ENCODE results near the gene NUCB1.
"Not testable (repeated sequence)": the region's sequence is repeated elsewhere in the genome, so short reads cannot be mapped to it uniquely, and the experiment has no call there.

Gene NUCB1

DNA sequence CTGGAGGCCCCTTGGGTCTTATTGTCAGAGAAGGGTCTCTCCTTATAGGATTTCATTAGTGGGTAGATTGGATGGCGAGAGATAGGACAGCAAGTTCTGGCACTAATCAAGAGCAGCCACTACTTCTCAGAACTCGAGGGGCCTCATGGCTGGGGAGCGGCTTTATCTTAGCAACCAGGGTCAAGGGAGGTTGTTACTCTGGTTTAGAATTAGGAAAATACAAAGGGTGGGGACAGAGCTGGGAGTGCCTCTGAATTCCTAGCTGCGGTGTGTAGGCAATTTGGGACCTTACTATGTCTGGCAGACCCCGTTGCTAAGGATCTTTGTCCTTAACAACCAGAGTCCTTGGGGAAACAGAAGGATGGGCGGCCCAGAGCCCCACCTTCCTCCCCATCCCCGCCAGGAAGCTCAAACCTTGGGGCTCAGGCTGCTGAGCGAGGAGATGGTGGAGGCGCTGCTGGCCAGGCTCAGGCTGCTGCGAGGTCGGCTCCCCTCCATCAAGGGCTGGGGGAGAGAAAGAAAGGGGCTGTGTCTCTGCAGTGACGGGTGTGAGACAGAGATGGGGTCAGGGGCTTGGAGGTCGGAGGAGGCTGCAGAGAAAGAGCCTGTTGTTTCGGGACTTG, 32.9 kb upstream of the NUCB1 start:
- Histone ChIP-seq H3K9me3 (ENCODE audit: control insufficient read depth, low read length) (no peaks in the 10 kb centered on the region), H3K4me3 (ENCODE audit: extremely low read depth, insufficient read depth, low read length, poor library complexity, severe bottlenecking) (peak overlapping the region; percentile 14), H3K4me1 (ENCODE audit: control insufficient read depth, insufficient read depth, low read length, poor library complexity, severe bottlenecking) (peaks cover 12% of the 10 kb centered on the region), H3K27ac (ENCODE audit: low read depth, low read length, severe bottlenecking) (peak overlapping the region; percentile 29), H3K36me3 (ENCODE audit: control insufficient read depth, insufficient read depth, low read length) (no peaks in the 10 kb centered on the region)
- 89 to 93% methylated on average over 10 of the region's 14 CpGs for WGBS, 2 experiments (ENCODE audit: insufficient coverage in 2 of 2)

DNA sequence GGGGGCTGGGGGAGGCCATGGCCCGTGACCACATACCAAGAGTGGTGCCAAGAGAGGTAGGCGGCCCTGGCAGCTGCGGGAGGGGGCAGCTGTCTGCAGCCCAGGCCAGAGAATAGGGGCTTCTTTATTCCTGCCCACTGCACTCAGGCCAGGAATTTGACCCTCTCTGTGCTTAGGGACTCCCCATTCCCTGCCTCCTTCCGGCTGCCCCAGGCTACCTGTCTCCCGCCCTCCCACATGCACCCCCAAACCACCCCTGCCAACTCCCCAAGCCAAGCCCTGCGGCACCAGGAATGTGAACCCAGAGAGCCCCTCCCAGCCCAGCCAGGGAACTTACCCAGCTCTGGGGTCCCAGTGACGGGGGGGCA, 32.4 kb upstream of the NUCB1 start:
- Histone ChIP-seq H3K4me3 (ENCODE audit: extremely low read depth, insufficient read depth, low read length, poor library complexity, severe bottlenecking) (peak overlapping the region; percentile 14), H3K4me1 (ENCODE audit: control insufficient read depth, insufficient read depth, low read length, poor library complexity, severe bottlenecking) (peaks cover 12% of the 10 kb centered on the region), H3K36me3 (ENCODE audit: control insufficient read depth, insufficient read depth, low read length) (no peaks in the 10 kb centered on the region), H3K9me3 (ENCODE audit: control insufficient read depth, low read length) (no peaks in the 10 kb centered on the region), H3K27ac (ENCODE audit: low read depth, low read length, severe bottlenecking) (peak overlapping the region; percentile 75)
- WGBS, 2 experiments (ENCODE audit: insufficient coverage in 2 of 2), result 68 to 85% methylated on average over 5 to 6 of the region's 7 CpGs

DNA sequence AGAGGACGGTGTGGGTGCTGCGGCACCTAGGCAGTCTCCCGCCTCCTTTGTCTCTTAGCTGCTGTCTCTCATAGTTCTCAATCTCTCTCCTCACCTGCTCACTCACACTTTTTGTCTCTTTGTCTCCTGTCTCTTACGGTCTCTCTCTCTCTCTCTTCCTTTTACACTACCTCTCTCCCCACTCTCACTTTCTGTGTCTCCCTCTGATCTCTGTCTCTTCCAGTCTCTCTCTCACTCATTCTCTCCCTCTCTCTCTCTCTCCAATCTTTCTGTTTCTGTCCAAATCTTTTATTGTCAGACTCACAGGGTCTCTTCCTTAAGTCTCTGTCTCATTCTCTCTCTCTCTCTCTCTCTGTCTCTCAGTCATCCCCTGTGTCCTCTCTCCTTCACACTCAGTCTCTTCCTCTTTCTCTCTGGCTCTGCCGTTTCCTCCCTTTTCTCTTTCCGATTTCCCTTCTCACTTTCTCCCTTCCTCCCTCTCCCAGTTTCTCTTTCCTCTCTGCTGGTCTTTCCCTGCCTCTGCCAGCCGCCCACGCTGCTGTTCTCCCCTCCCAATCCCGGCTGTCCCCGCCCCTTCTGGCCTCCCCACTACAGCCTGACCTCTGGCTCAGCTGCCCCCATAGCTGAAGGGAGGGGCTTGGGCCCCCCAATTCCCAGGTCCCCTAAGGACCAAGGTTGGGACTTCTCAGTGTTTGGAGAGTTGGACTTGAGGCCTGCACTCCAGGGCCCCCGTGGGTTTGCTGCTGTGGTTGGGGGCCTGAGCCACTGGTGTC, 31.8 kb upstream of the NUCB1 start, which contains the start of gene PLEKHA4:
Gene PLEKHA4, minus strand, starts transcription at position 504 of the 773 bp plus-strand sequence. CDS start 997 bp downstream, outside the sequence.
- peak within 1 kb of the TSS; percentile 75 for H3K27ac ChIP-seq (ENCODE audit: low read depth, low read length, severe bottlenecking)
- peaks cover 3% of the 10 kb centered on the region for H3K36me3 ChIP-seq (ENCODE audit: control insufficient read depth, insufficient read depth, low read length)
- WGBS, 2 experiments (ENCODE audit: insufficient coverage in 2 of 2), result 38 to 44% methylated on average over 7 to 10 of the region's 11 CpGs
- peaks cover 14% of the 10 kb centered on the region for H3K4me1 ChIP-seq (ENCODE audit: control insufficient read depth, insufficient read depth, low read length, poor library complexity, severe bottlenecking)
- peak within 1 kb of the TSS; percentile 14 for H3K4me3 ChIP-seq (ENCODE audit: extremely low read depth, insufficient read depth, low read length, poor library complexity, severe bottlenecking)
- H3K9me3 ChIP-seq (ENCODE audit: control insufficient read depth, low read length), result no peaks in the 10 kb centered on the region

DNA sequence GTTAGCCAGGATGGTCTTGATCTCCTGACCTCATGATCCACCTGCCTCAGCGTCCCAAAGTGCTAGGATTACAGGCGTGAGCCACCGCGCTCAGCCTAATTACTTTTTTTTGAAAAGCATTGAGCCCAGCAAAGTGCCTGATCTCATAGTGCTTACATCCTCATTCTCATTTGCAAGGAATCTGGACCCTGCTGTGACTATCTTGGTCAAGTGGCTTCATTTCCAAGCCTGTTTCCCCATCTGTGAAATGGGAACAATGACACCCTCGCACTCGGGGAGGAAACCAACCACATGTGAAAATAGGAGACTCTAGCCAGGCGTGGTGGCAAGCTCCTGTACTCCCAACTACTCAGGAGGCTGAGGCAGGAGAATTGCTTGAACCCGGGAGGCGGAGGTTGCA, 30.1 kb upstream of the NUCB1 start:
- 95 to 100% methylated on average over 6 to 7 of the region's 9 CpGs for WGBS, 2 experiments (ENCODE audit: insufficient coverage in 2 of 2)
- H3K27ac ChIP-seq (ENCODE audit: low read depth, low read length, severe bottlenecking), result no peak overlapping the region
- no peaks in the 10 kb centered on the region for H3K9me3 ChIP-seq (ENCODE audit: control insufficient read depth, low read length)
- peaks cover 29% of the 10 kb centered on the region for H3K4me1 ChIP-seq (ENCODE audit: control insufficient read depth, insufficient read depth, low read length, poor library complexity, severe bottlenecking)
- H3K36me3 ChIP-seq (ENCODE audit: control insufficient read depth, insufficient read depth, low read length), result peaks cover 21% of the 10 kb centered on the region
- no peak overlapping the region for H3K4me3 ChIP-seq (ENCODE audit: extremely low read depth, insufficient read depth, low read length, poor library complexity, severe bottlenecking)

DNA sequence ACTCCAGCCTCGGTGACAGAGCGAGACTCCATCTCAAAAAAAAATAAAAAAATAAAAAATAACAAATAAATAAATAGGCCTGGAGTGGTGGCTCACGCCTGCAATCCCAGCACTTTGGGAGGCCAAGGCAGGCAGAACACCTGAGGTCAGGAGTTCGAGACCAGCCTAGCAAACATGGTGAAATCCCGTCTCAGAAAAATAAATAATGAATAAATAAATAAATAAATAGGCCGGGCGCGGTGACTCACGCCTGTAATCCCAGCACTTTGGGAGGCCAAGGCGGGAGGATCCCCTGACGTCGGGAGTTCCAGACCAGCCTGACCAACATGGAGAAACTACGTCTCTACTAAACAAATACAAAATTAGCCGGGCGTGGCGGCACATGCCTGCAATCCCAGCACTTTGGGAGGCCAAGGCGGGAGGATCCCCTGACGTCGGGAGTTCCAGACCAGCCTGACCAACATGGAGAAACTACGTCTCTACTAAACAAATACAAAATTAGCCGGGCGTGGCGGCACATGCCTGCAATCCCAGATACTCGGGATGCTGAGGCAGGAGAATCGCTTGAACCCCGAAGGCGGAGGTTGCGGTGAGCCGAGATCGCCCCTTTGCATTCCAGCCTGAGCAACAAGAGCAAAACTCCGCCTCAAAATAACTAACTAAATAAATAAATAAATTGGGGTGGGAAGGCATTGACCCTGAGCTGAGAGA, 28.5 kb upstream of the NUCB1 start:
- not testable (repeated sequence) for H3K27ac ChIP-seq (ENCODE audit: low read depth, low read length, severe bottlenecking); H3K4me3 ChIP-seq (ENCODE audit: extremely low read depth, insufficient read depth, low read length, poor library complexity, severe bottlenecking); H3K9me3 ChIP-seq (ENCODE audit: control insufficient read depth, low read length)
- 95% methylated on average over 9 of the region's 31 CpGs; no CpG with 5 or more reads in 1 of the 2 experiments for WGBS, 2 experiments (ENCODE audit: insufficient coverage in 2 of 2)
- Histone ChIP-seq H3K4me1 (ENCODE audit: control insufficient read depth, insufficient read depth, low read length, poor library complexity, severe bottlenecking) (peaks cover 44% of the 10 kb centered on the region), H3K36me3 (ENCODE audit: control insufficient read depth, insufficient read depth, low read length) (peaks cover 37% of the 10 kb centered on the region)

DNA sequence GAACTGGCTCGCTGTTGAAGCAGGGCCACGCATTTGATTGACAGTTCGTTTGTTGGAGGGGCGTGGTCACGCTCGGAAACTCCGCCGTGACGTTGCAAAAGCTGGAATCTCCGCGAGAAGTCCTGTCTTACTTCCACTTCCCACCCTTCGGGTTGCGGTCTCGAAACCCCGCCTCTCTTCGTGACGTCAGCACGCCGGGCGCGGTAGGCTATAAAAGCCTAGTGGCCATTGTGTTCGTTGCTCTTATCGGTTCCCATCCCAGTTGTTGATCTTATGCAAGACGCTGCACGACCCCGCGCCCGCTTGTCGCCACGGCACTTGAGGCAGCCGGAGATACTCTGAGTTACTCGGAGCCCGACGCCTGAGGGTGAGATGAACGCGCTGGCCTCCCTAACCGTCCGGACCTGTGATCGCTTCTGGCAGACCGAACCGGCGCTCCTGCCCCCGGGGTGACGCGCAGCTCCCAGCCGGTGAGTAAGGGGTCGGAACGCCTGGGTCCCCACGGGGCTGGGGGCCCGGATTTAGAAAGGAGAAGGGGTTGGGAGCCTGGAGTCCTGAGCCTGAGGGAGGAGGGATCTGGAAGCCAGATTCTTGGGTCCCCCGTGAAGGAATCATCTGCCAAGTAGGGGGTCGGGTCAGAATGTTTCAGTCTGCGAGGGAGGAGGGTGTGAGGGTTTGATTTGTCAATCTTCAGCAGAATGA, 27.8 kb upstream of the NUCB1 start, which contains the start of gene PPP1R15A:
Gene PPP1R15A, plus strand, starts transcription at position 240 of the 702 bp plus-strand sequence. CDS start 813 bp downstream, outside the sequence.
- Histone ChIP-seq H3K4me1 (ENCODE audit: control insufficient read depth, insufficient read depth, low read length, poor library complexity, severe bottlenecking) (peaks cover 44% of the 10 kb centered on the region), H3K4me3 (ENCODE audit: extremely low read depth, insufficient read depth, low read length, poor library complexity, severe bottlenecking) (peak within 1 kb of the TSS; percentile 100), H3K27ac (ENCODE audit: low read depth, low read length, severe bottlenecking) (peak within 1 kb of the TSS; percentile 100), H3K36me3 (ENCODE audit: control insufficient read depth, insufficient read depth, low read length) (peaks cover 40% of the 10 kb centered on the region), H3K9me3 (ENCODE audit: control insufficient read depth, low read length) (no peaks in the 10 kb centered on the region)
- WGBS, 2 experiments (ENCODE audit: insufficient coverage in 2 of 2), result 0% methylated on average over 45 to 52 of the region's 53 CpGs

DNA sequence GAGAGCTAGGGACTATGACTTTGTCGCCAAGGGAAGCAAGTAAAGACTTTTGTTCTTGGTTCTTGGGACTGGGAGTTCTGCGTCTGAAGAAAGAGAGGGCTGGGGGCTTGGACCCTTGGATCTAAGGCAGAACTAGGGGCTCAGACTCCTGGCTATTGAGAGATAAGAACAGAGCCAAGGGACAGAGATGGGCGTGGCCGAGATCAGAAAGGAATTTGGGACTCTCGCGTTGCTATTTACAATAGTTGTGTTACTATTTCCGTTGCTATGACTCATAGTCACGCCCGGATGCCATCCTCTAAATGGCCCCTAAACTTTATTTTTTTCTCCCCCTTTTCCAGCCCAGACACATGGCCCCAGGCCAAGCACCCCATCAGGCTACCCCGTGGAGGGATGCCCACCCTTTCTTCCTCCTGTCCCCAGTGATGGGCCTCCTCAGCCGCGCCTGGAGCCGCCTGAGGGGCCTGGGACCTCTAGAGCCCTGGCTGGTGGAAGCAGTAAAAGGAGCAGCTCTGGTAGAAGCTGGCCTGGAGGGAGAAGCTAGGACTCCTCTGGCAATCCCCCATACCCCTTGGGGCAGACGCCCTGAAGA, 27.1 kb upstream of the NUCB1 start:
- 0 to 2% methylated on average over 7 to 10 of the region's 14 CpGs for WGBS, 2 experiments (ENCODE audit: insufficient coverage in 2 of 2)
- H3K9me3 ChIP-seq (ENCODE audit: control insufficient read depth, low read length), result no peaks in the 10 kb centered on the region
- peak overlapping the region; percentile 100 for H3K27ac ChIP-seq (ENCODE audit: low read depth, low read length, severe bottlenecking)
- H3K36me3 ChIP-seq (ENCODE audit: control insufficient read depth, insufficient read depth, low read length), result peaks cover 47% of the 10 kb centered on the region
- peak overlapping the region; percentile 100 for H3K4me3 ChIP-seq (ENCODE audit: extremely low read depth, insufficient read depth, low read length, poor library complexity, severe bottlenecking)
- peaks cover 40% of the 10 kb centered on the region for H3K4me1 ChIP-seq (ENCODE audit: control insufficient read depth, insufficient read depth, low read length, poor library complexity, severe bottlenecking)

DNA sequence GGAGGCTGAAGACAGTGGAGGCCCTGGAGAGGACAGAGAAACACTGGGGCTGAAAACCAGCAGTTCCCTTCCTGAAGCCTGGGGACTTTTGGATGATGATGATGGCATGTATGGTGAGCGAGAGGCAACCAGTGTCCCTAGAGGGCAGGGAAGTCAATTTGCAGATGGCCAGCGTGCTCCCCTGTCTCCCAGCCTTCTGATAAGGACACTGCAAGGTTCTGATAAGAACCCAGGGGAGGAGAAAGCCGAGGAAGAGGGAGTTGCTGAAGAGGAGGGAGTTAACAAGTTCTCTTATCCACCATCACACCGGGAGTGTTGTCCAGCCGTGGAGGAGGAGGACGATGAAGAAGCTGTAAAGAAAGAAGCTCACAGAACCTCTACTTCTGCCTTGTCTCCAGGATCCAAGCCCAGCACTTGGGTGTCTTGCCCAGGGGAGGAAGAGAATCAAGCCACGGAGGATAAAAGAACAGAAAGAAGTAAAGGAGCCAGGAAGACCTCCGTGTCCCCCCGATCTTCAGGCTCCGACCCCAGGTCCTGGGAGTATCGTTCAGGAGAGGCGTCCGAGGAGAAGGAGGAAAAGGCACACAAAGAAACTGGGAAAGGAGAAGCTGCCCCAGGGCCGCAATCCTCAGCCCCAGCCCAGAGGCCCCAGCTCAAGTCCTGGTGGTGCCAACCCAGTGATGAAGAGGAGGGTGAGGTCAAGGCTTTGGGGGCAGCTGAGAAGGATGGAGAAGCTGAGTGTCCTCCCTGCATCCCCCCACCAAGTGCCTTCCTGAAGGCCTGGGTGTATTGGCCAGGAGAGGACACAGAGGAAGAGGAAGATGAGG, 26.4 kb upstream of the NUCB1 start:
- Histone ChIP-seq H3K36me3 (ENCODE audit: control insufficient read depth, insufficient read depth, low read length) (peaks cover 52% of the 10 kb centered on the region), H3K27ac (ENCODE audit: low read depth, low read length, severe bottlenecking) (peak overlapping the region; percentile 100), H3K4me1 (ENCODE audit: control insufficient read depth, insufficient read depth, low read length, poor library complexity, severe bottlenecking) (peaks cover 35% of the 10 kb centered on the region), H3K9me3 (ENCODE audit: control insufficient read depth, low read length) (no peaks in the 10 kb centered on the region), H3K4me3 (ENCODE audit: extremely low read depth, insufficient read depth, low read length, poor library complexity, severe bottlenecking) (peak overlapping the region; percentile 100)
- 85% methylated on average over 8 to 10 of the region's 14 CpGs for WGBS, 2 experiments (ENCODE audit: insufficient coverage in 2 of 2)

DNA sequence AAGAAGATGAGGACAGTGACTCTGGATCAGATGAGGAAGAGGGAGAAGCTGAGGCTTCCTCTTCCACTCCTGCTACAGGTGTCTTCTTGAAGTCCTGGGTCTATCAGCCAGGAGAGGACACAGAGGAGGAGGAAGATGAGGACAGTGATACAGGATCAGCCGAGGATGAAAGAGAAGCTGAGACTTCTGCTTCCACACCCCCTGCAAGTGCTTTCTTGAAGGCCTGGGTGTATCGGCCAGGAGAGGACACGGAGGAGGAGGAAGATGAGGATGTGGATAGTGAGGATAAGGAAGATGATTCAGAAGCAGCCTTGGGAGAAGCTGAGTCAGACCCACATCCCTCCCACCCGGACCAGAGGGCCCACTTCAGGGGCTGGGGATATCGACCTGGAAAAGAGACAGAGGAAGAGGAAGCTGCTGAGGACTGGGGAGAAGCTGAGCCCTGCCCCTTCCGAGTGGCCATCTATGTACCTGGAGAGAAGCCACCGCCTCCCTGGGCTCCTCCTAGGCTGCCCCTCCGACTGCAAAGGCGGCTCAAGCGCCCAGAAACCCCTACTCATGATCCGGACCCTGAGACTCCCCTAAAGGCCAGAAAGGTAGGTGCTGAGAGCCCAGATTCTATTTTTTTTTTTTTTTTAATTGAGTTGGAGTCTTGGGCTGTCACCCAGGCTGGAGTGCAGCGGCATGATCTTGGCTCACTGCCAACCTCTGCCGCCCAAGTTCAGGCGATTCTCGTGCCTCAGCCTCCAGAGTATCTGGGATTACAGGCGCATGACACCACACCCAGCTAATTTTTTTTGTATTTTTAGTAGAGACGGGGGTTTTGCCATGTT, 25.6 kb upstream of the NUCB1 start:
- H3K4me3 ChIP-seq (ENCODE audit: extremely low read depth, insufficient read depth, low read length, poor library complexity, severe bottlenecking), result peak overlapping the region; percentile 100
- peaks cover 35% of the 10 kb centered on the region for H3K4me1 ChIP-seq (ENCODE audit: control insufficient read depth, insufficient read depth, low read length, poor library complexity, severe bottlenecking)
- H3K27ac ChIP-seq (ENCODE audit: low read depth, low read length, severe bottlenecking), result peak overlapping the region; percentile 100
- H3K9me3 ChIP-seq (ENCODE audit: control insufficient read depth, low read length), result no peaks in the 10 kb centered on the region
- H3K36me3 ChIP-seq (ENCODE audit: control insufficient read depth, insufficient read depth, low read length), result peaks cover 60% of the 10 kb centered on the region
- WGBS, 2 experiments (ENCODE audit: insufficient coverage in 2 of 2), result 87 to 88% methylated on average over 13 of the region's 17 CpGs
